ENCODE results near the gene CEACAM7.

DNA sequence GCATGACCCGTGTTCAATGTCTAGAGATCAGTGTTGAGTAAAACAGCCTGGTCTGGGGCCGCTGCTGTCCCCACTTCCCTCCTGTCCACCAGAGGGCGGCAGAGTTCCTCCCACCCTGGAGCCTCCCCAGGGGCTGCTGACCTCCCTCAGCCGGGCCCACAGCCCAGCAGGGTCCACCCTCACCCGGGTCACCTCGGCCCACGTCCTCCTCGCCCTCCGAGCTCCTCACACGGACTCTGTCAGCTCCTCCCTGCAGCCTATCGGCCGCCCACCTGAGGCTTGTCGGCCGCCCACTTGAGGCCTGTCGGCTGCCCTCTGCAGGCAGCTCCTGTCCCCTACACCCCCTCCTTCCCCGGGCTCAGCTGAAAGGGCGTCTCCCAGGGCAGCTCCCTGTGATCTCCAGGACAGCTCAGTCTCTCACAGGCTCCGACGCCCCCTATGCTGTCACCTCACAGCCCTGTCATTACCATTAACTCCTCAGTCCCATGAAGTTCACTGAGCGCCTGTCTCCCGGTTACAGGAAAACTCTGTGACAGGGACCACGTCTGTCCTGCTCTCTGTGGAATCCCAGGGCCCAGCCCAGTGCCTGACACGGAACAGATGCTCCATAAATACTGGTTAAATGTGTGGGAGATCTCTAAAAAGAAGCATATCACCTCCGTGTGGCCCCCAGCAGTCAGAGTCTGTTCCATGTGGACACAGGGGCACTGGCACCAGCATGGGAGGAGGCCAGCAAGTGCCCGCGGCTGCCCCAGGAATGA is 18.9 kb upstream of the CEACAM7 start:
- no peak for TF ChIP-seq POLR2AphosphoS5 (IDR thresholded peaks at IDR 0.05)
- TF ChIP-seq, protein P1, sequence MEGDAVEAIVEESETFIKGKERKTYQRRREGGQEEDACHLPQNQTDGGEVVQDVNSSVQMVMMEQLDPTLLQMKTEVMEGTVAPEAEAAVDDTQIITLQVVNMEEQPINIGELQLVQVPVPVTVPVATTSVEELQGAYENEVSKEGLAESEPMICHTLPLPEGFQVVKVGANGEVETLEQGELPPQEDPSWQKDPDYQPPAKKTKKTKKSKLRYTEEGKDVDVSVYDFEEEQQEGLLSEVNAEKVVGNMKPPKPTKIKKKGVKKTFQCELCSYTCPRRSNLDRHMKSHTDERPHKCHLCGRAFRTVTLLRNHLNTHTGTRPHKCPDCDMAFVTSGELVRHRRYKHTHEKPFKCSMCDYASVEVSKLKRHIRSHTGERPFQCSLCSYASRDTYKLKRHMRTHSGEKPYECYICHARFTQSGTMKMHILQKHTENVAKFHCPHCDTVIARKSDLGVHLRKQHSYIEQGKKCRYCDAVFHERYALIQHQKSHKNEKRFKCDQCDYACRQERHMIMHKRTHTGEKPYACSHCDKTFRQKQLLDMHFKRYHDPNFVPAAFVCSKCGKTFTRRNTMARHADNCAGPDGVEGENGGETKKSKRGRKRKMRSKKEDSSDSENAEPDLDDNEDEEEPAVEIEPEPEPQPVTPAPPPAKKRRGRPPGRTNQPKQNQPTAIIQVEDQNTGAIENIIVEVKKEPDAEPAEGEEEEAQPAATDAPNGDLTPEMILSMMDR (IDR thresholded peaks at IDR 0.05), result peak; percentile 27 to 66
- TF ChIP-seq POLR2A (IDR thresholded peaks at IDR 0.05), result no peak
